GM19452 (cell line): ENCODE measurements around the gene SLC2A3.
"Not testable (repeated sequence)": the region's sequence is repeated elsewhere in the genome, so short reads cannot be mapped to it uniquely, and the experiment has no call there.

Experiments used
- ATAC-seq: cut with Tn5 transposase; IDR thresholded peaks from one replicate; pipeline ENCODE4 v1.9.1; 2021; ENCODE audit not compliant: unreplicated experiment

The SLC2A3 gene

DNA sequence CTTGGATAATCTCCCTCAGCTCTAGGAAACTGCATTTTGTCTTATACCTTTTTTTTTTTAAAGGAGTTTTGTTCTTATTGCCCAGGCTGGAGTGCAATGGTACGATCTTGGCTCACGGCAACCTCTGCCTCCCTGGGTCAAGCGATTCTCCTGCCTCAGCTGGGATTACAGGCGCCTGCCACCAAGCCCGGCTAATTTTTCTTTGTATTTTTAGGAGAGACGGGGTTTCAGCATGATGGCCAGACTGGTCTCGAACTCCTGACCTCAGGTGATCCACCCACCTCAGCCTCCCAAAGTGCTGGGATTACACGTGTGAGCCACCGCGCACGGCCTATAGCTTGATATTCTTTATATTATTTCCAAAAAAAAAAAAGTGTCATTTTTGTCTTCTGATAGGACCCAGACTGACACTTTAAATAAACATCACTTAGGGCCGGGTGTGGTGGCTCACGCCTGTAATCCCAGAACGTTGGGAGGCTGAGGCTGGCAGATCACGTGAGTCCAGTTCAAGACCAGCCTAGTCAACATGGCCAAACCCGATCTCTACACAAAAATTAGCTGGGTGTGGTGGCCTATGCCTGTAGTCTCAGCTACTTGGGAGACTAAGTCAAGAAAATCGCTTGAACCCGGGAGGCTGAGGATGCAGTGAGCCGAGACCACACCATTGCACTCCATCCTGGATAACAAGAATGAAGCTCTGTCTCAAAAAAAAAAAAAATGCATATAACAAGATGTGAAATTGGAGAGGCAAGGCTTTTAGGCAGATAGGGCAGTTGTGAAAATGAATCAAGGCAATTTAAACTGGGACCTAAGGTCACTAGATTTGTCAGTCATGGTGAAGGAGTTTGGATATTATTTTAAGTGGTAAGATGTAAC is 18.4 kb downstream of the SLC2A3 start:
- ATAC-seq: no peak

GRCh38 chr12:7916936-7917335 is 19.1 kb downstream of the SLC2A3 start:
- ATAC-seq: no peak

GRCh38 chr12:7915661-7916403 is 20.2 kb downstream of the SLC2A3 start:
- ATAC-seq: no peak

DNA sequence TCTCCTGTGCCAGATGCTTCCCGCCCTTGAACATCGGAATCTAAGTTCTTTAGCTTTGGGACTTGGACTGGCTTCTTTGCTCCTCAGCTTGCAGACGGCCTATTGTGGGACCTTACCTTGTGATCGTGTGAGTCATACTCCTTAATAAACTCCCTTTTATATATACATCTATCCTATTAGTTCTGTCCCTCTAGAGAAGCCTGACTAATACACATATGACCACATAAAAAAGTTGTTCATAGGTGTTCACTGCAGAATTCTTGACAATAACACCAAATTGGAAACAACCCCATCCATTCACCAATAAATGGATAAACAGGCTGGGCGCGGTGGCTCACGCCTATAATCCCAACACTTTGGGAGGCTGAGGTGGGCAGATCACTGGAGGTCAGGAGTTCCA is 25.9 kb downstream of the SLC2A3 start:
- not testable (repeated sequence) for ATAC-seq

DNA sequence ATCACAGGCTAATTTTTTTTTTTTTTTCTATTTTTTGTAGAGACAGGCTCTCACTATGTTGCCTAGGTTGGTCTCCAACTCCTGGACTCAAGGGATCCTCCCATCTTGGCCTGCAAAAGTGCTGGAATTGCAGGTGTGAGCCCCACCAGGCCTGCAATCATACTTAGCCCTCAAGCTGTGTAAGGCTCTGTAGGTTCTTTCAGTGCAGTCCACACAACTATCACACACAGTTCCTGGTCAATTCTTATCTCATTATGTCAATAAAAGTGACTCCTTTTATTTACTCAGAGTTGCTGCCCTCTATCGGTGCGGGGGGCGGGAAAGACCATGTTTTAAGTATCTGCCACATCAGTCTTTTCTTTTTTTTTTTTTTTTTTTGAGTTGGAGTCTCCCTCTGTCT is 29.0 kb downstream of the SLC2A3 start:
- no peak for ATAC-seq

DNA sequence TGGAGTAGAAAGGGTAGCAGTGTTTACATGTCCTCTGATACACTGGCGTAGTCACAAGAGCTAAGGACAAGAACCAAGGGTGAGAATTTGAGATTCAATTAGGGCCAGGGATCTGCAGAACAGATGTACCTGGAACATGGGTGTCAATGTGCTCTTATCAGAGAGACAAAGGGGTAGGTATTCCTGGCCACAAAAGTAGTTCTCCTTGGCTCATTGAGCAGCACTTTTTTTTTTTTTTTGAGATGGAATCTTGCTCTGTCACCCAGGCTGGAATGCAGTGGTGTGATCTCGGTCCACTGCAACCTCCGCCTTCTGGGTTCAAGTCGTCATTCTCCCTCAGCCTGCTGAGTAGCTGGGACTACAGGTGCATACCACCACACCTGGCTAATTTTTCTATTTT is 29.7 kb downstream of the SLC2A3 start:
- not testable (repeated sequence) for ATAC-seq

GRCh38 chr12:7905600-7906125 is 30.3 kb downstream of the SLC2A3 start:
- ATAC-seq: not testable (repeated sequence)

DNA sequence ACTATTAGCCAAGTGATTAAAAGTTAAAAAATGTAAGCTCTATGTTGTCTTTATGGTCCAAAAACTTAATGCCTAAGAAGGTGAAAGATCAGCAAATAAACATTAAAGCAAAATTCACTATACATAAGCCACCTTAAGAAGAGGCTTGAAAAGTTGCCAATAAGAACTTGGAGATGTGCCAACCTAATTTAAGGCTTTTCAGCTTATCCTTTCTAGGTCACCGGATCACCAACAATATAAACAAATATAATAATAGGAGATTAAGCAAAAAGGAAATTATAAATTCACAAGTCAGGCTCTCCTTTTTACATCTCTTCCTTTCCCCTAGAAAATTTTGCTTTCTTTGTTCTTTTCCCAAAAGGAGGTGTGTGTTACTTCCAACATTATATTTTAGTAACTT is 30.9 kb downstream of the SLC2A3 start:
- no peak for ATAC-seq

GRCh38 chr12:7902416-7902815 is 33.6 kb downstream of the SLC2A3 start:
- not testable (repeated sequence) for ATAC-seq

DNA sequence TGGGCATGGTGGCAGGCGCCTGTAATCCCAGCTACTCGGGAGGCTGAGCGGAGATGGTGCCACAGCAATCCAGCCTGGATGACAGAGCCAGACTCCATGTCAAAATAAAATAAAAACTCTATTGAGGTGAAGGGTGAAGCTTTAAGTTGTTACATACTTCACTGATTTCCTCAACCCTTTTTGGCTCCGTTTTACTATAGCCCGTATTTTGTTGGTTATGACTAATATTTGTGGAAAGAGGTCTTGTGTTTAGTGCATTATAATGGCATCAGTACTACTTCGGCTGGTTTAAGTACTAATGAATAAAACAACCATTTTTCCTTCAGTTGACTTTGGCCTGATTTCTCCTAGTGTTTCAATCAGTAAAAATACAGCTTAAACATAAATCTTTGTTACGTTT is 36.2 kb downstream of the SLC2A3 start:
- ATAC-seq: no peak

DNA sequence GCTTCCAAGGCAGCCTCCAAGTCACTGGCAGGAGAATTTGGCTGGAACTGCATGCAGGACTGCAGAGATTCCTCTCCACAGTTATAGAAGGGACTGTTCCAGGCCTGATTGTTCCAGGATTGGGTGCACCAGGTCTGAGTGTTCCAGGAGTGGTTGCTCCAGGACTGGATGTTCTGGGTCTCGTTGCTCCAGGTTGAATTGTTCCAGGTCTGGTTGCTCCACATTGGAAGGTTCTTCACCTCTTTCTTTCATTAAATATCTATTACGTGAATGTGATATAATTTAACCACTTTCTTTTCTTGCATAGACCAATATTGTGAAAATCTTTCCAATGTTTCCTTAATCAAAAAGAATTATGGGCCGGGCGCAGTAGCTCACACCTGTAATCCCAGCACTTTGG is 39.3 kb downstream of the SLC2A3 start:
- ATAC-seq: not testable (repeated sequence)

- no peak for ATAC-seq
These were observed 43.6 kb downstream of the SLC2A3 start for GRCh38 chr12:7892186-7892980.

DNA sequence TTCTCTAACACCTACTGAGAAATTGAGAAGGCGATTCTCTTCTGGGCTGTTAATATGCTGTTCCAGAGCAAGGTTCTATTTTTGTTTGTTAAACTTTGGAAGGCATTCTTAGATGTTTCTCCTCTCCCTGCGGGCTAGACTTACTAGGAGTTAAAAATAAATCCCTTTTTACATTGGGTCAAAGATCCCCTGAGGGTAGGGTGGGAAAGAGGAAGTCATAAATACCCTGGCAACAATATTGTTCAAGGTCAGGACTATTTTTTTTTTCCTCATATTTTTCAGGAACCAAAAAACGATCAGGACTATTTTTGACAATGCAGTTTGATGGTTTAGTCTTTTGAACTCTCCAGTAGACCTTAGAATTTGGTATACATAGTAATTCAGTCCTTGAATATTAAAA is 51.3 kb downstream of the SLC2A3 start:
- no peak for ATAC-seq

DNA sequence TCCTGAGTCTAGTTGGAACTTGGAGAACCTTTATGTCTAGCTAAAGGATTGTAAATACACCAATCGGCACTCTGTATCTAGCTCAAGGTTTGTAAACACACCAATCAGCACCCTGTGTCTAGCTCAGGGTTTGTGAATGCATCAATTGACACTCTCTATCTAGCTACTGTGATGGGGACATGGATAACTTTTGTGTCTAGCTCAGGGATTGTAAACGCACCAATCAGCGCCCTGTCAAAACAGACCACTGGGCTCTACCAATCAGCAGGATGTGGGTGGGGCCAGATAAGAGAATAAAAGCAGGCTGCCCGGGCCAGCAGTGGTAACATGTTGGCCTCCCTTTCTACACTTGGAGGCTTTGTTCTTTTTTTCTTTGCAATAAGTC is 54.3 kb downstream of the SLC2A3 start:
- ATAC-seq: not testable (repeated sequence)

DNA sequence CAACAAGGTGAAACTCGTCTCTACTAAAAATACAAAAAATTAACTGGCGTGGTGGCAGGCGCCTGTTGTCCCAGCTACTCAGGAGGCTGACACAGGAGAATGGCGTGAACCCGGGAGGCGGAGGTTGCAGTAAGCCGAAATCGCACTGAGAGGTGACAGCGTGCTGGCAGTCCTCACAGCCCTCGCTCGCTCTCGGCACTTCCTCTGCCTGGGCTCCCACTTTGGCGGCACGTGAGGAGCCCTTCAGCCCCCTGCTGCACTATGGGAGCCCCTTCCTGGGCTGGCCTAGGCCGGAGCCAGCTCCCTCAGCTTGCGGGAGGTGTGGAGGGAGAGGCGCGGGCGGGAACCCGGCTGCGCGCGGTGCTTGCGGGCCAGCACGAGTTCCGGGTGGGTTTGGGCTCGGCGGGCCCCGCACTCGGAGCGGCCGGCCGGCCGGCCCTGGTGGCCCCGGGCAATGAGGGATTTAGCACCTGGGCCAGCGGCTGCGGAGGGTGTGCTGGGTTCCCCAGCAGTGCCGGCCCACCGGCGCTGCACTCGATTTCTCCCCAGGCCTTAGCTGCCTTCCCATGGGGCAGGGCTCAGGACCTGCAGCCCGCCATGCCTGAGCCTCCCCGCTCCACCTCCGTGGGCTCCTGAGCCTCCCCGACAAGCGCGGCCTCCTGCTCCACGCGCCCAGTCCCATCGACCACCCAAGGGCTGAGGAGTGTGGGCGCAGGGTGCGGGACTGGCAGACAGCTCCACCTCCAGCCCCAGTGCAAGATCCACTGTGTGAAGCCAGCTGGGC is 54.8 kb downstream of the SLC2A3 start:
- ATAC-seq: not testable (repeated sequence)

- ATAC-seq: no peak
These were observed 56.7 kb downstream of the SLC2A3 start for GRCh38 chr12:7879246-7879645.

DNA sequence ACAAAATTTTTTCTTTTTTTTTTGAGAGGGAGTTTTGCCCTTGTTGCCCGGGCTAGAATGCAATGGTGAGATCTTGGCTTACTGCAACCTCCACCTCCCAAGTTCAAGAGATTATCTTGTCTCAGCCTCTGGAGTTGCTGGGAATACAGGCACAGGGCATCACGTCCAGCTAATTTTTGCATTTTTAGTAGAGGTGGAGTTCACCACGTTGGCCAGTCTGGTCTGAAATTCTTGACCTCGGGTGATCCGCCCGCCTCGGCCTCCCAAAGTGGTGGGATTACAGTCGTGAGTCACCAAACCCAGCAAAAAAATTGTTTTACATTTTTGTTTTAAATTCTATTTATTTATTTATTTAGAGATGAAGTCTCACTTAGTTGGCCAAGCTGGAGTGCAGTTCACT is 58.6 kb downstream of the SLC2A3 start:
- no peak for ATAC-seq

DNA sequence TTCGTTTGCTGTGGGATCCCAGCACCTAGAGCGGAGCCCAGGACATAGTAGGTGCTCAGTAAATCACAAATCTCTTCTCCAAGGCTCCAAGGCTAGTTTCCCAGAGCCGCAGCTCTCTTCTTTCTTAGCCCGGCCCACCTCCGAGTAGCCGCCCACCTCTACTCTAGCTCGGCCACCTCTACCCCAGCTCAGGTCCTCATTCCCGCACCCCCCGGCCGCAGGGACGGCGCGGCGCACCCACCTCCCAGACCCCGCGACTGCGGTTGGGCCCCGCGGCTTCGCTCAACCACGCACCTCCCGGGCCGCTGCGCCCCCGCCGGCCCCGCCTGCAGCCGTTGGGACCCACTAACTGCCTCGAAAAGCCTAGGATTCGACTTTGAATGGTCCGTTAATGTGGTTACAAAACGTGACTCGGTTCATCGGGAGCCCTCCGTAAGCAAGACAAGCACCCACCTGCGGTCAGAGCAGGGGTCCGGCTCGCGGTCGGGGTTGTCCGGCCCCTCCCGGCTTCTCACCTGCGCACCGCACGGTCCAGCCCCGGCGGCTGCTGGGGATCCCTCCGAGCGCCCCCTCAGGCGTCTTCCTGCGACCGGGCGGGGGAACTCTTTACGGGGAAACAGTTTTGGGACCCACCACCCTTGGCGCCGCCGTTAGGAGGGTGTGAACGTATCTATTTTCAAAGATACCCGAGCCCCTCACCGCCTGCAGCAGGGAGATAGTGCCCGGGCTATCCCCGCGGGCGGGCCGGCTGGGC is 63.2 kb downstream of the SLC2A3 start, which contains the start of gene SLC2A14:
Gene SLC2A14, minus strand, starts transcription at position 350 of the 754 bp plus-strand sequence. CDS start 3,035 bp downstream, outside the sequence.
- ATAC-seq: no peak

GRCh38 chr12:7870335-7870734 is 65.7 kb downstream of the SLC2A3 start:
- no peak for ATAC-seq
